Natural killer cell (primary cell): ENCODE data around the gene ZNF441. TPM values are rescaled to one million over a fixed set of nuclear protein-coding genes. Genes with fewer than 3 reads are reported as not detected.

ENCODE experiments used
- total RNA-seq, 4 donors: library from RNA; stranded (reverse); fragments of 120-200 nt in 1 of 4; gene quantifications; one replicate each; pipeline versions ENCODE4 v1.2.3 to v1.2.4, GENCODE V29; 2013 to 2022

ZNF441 gene
- total RNA-seq, 3 donors from 2014 or later (not counting 1 experiment from before 2014, with no cell fraction given): 6.5 to 9.6 (median 7.1) TPM

Other genes with a start within 250 kb of the ZNF441 start
- 10 to 100 TPM; 23.6 to 24.5 (median 24.1) TPM for gene ECSIT, start 237.9 kb upstream of the ZNF441 start, total RNA-seq
- not detected for gene CNN1, start 228.1 kb upstream of the ZNF441 start, total RNA-seq
- 10 to 100 TPM; 46.4 to 54.2 (median 50.0) TPM for gene ELOF1, start 207.8 kb upstream of the ZNF441 start, total RNA-seq
- gene ACP5, start 189.4 kb upstream of the ZNF441 start, total RNA-seq: 10 to 100 TPM; 14.9 to 20.3 (median 18.8) TPM
- gene ZNF627, start 169.5 kb upstream of the ZNF441 start, total RNA-seq: 1 to 10 TPM; 4.7 to 7.5 (median 4.9) TPM
- gene ZNF823, start 28.1 kb upstream of the ZNF441 start, total RNA-seq: 1 to 10 TPM; 3.2 to 7.1 (median 5.2) TPM
- gene ZNF491, start 31.5 kb downstream of the ZNF441 start, total RNA-seq: 1 to 10 TPM; 1.9 to 3.8 (median 3.7) TPM
- gene ZNF440, start 47.3 kb downstream of the ZNF441 start, total RNA-seq: 10 to 100 TPM; 21.8 to 37.4 (median 26.6) TPM
- 10 to 100 TPM in 2 of 3 donors, 1 to 10 TPM in 1; 9.6 to 18.4 (median 15.4) TPM for gene ZNF439, start 81.7 kb downstream of the ZNF441 start, total RNA-seq
- gene ZNF69, start 120.8 kb downstream of the ZNF441 start, total RNA-seq: 1 to 10 TPM; 4.1 to 6.5 (median 4.8) TPM
- gene ZNF700, start 158.1 kb downstream of the ZNF441 start, total RNA-seq: 10 to 100 TPM; 25.1 to 30.1 (median 26.4) TPM
- gene ZNF763, start 198.0 kb downstream of the ZNF441 start, total RNA-seq: 1 to 10 TPM; 4.8 to 7.7 (median 5.8) TPM